ENCODE results near the gene PIK3R1. TPM values are rescaled to one million over a fixed set of nuclear protein-coding genes. Genes with fewer than 3 reads are reported as not detected.

Gene PIK3R1
- total RNA-seq, 1 experiment from 2014 or later = 11.3 TPM

DNA sequence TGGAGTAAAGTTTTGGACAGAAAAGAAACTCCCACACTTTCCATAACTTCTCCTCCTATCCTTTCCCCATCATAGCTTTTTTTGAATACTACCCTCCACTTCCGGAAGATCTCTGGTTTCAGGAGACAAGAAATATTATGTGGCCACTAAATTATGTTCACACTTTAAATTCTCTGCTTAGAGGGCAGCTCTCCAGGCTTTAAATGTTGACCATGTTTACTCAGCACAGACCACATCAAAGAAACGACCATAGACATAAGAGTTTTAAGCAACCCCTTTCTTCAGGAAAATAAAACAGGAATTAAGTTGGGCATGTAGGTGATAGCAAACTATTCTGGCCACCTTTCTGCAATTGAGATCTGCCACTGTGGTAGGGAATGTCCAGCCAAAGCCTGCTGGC lies 97.8 kb downstream of the PIK3R1 start:
- WGBS (ENCODE audit: extremely low coverage, insufficient read length, low lambda C conversion rate) = no CpG with 5 or more reads among the region's 2 CpGs
- TF ChIP-seq, protein P1, sequence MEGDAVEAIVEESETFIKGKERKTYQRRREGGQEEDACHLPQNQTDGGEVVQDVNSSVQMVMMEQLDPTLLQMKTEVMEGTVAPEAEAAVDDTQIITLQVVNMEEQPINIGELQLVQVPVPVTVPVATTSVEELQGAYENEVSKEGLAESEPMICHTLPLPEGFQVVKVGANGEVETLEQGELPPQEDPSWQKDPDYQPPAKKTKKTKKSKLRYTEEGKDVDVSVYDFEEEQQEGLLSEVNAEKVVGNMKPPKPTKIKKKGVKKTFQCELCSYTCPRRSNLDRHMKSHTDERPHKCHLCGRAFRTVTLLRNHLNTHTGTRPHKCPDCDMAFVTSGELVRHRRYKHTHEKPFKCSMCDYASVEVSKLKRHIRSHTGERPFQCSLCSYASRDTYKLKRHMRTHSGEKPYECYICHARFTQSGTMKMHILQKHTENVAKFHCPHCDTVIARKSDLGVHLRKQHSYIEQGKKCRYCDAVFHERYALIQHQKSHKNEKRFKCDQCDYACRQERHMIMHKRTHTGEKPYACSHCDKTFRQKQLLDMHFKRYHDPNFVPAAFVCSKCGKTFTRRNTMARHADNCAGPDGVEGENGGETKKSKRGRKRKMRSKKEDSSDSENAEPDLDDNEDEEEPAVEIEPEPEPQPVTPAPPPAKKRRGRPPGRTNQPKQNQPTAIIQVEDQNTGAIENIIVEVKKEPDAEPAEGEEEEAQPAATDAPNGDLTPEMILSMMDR (conservative IDR thresholded peaks at IDR 0.05) = no peak
- no peak overlapping the region for H3K4me2 ChIP-seq (ENCODE audit: insufficient read depth, insufficient read length, low read length)
- H2AFZ ChIP-seq (ENCODE audit: low read length) = no peak overlapping the region
- no peak overlapping the region for H3K9ac ChIP-seq (ENCODE audit: extremely low read depth, insufficient read length, low read length)
- H3K9me3 ChIP-seq (ENCODE audit: control insufficient read depth, low read depth, low read length) = no peaks in the 10 kb centered on the region
- no peaks in the 10 kb centered on the region for H3K27me3 ChIP-seq (ENCODE audit: insufficient read depth, low read length)
- no peak overlapping the region for H2AK5ac ChIP-seq (ENCODE audit: insufficient read length, low read length)
- H3K27me3 Mint-ChIP-seq (ENCODE audit: low read depth) = no peaks in the 10 kb centered on the region
- H2BK5ac ChIP-seq (ENCODE audit: insufficient read length, low read length) = no peak overlapping the region
- no peak overlapping the region for H3K23ac ChIP-seq (ENCODE audit: insufficient read length, low read depth, low read length)
- H3K79me1 ChIP-seq (ENCODE audit: insufficient read depth, low read depth, low read length, poor library complexity, severe bottlenecking) = no peaks in the 10 kb centered on the region
- no peak overlapping the region for H2BK15ac ChIP-seq (ENCODE audit: low read depth, low read length)
- no peaks in the 10 kb centered on the region for H4K20me1 ChIP-seq (ENCODE audit: control insufficient read depth, insufficient read depth, insufficient read length)
- H3K36me3 Mint-ChIP-seq (ENCODE audit: insufficient read depth in 1 of 3, low read depth in 3 of 3) = no peaks in the 10 kb centered on the region; a peak in 1 of 7 replicates
- H2BK20ac ChIP-seq (ENCODE audit: low read depth, low read length, poor library complexity, severe bottlenecking) = no peak overlapping the region
- H3K27ac ChIP-seq (ENCODE audit: insufficient read length, low read depth, low read length) = no peak overlapping the region
- no peak overlapping the region for H3K4me3 Mint-ChIP-seq
- no peaks in the 10 kb centered on the region for H3K79me2 ChIP-seq (ENCODE audit: insufficient read depth, low read length)
- no peak overlapping the region for H4K5ac ChIP-seq (ENCODE audit: insufficient read length, low read depth, low read length)
- no peak overlapping the region for H3K14ac ChIP-seq (ENCODE audit: insufficient read depth, low read length)
- H3K9me3 Mint-ChIP-seq = peaks cover 0 to 3% of the 10 kb centered on the region in 2 experiments; a peak in 2 of 5 replicates
- no peak overlapping the region for H3K4ac ChIP-seq (ENCODE audit: low read depth, low read length)
- no peak overlapping the region for H3K56ac ChIP-seq (ENCODE audit: insufficient read length, low read depth, low read length)
- no peak overlapping the region for H3T11ph ChIP-seq (ENCODE audit: low read length)
- H4K91ac ChIP-seq (ENCODE audit: insufficient read length, low read depth, low read length) = no peak overlapping the region
- no peak overlapping the region for H2BK12ac ChIP-seq (ENCODE audit: insufficient read length, low read depth, low read length)
- no peaks in the 10 kb centered on the region for H3K4me1 ChIP-seq (ENCODE audit: insufficient read depth, low read length)
- no peak overlapping the region for H3K18ac ChIP-seq (ENCODE audit: insufficient read length, low read depth, low read length)
- H4K8ac ChIP-seq (replicated peaks; ENCODE audit: insufficient read length, low read depth, low read length) = no peak overlapping the region
- no peak for DNase-seq
- H3K4me1 Mint-ChIP-seq = no peaks in the 10 kb centered on the region; a peak in 1 of 4 replicates
- H3K27ac Mint-ChIP-seq = no peak overlapping the region
- H3K23me2 ChIP-seq (ENCODE audit: insufficient read length, low read depth, low read length, poor library complexity, severe bottlenecking) = no peaks in the 10 kb centered on the region
- H2BK120ac ChIP-seq (ENCODE audit: low read depth, low read length, poor library complexity, severe bottlenecking) = no peak overlapping the region

Measured in H9 (cell line).